A549 (cell line): Measurements from ENCODE around the gene BCL11B.

ENCODE experiments used
- CBX2 ChIP-seq: fragments of 200-600 bp; sonication (generic); IDR thresholded peaks from 2 replicates; pipeline ENCODE4 v1.6.1; 2016; ENCODE audit warnings: low read depth, mild to moderate bottlenecking, borderline replicate concordance
- CEBPB ChIP-seq, 2 experiments: fragments of >200 bp in 1 of 2; sonication (Bioruptor Twin) in 1 of 2; formaldehyde crosslinking in 1 of 2; IDR thresholded peaks; 2 replicates each; pipeline ENCODE4 v1.6.1; 2012 to 2016
- CTCF ChIP-seq: fragments of >200 bp; sonication (Bioruptor Twin); formaldehyde crosslinking; IDR thresholded peaks from 3 replicates; pipeline ENCODE4 v1.5.1; 2016
- KDM1A ChIP-seq: fragments of 200-600 bp; sonication (generic); IDR thresholded peaks from 2 replicates; pipeline ENCODE4 v1.6.1; 2016; ENCODE audit warnings: low read depth, mild to moderate bottlenecking
- MAX ChIP-seq: IDR thresholded peaks from 2 replicates; pipeline ENCODE4 v1.6.1; 2012
- POLR2A ChIP-seq: IDR thresholded peaks from 2 replicates; pipeline ENCODE4 v1.6.1; 2012; ENCODE audit warnings: mild to moderate bottlenecking, low read length
- RAD21 ChIP-seq, 2 experiments: fragments of >200 bp in 1 of 2; sonication (Bioruptor Twin) in 1 of 2; formaldehyde crosslinking in 1 of 2; IDR thresholded peaks in 1 of 2; conservative IDR thresholded peaks in 1 of 2; 2 replicates in 1 of 2; 3 replicates in 1 of 2; pipeline ENCODE4 v1.6.1; 2012 to 2018; ENCODE audit warnings: inconsistent platforms in 1 of 2

- TF ChIP-seq RAD21 (conservative IDR thresholded peaks at IDR 0.05 in 1 of 2, IDR thresholded peaks at IDR 0.05 in 1 of 2), result no peak
- TF ChIP-seq CTCF, result no peak
- no peak for TF ChIP-seq POLR2A
- no peak for TF ChIP-seq MAX
- no peak for TF ChIP-seq KDM1A
- TF ChIP-seq CBX2, result no peak
- TF ChIP-seq CEBPB (IDR thresholded peaks at IDR 0.05), result no peak
Observed at GRCh38 chr14:99209409-99209808, 62.6 kb downstream of the BCL11B start.
